Large intestine (tissue), 1 donor: ENCODE results near the gene POLR2I. TPM values are rescaled to one million over a fixed set of nuclear protein-coding genes. Genes with fewer than 3 reads are reported as not detected.

Experiments used
- polyA plus RNA-seq: library from polyadenylated mRNA; unstranded; fragments of 120-200 nt; gene quantifications from one replicate; pipeline ENCODE4 v1.2.1, GENCODE V29; 2013

POLR2I gene
- polyA plus RNA-seq, 1 donor = 47.5 TPM

Other genes with a start within 250 kb of the POLR2I start
- gene APLP1, start 246.3 kb downstream of the POLR2I start, polyA plus RNA-seq = 32.7 TPM
- 7.7 TPM for gene NFKBID, start 214.3 kb downstream of the POLR2I start, polyA plus RNA-seq
- gene HCST, start 212.3 kb downstream of the POLR2I start, polyA plus RNA-seq = 11.1 TPM
- gene TYROBP, start 206.6 kb downstream of the POLR2I start, polyA plus RNA-seq = 41.8 TPM
- 10.7 TPM for gene LRFN3, start 178.5 kb downstream of the POLR2I start, polyA plus RNA-seq
- gene SDHAF1, start 119.7 kb downstream of the POLR2I start, polyA plus RNA-seq = 23.4 TPM
- gene SYNE4, start 106.1 kb downstream of the POLR2I start, polyA plus RNA-seq = 9.8 TPM
- 13.8 TPM for gene ALKBH6, start 100.7 kb downstream of the POLR2I start, polyA plus RNA-seq
- 21.5 TPM for gene CLIP3, start 82.0 kb downstream of the POLR2I start, polyA plus RNA-seq
- gene THAP8, start 60.6 kb downstream of the POLR2I start, polyA plus RNA-seq = 9.1 TPM
- gene WDR62, start 60.0 kb downstream of the POLR2I start, polyA plus RNA-seq = 2.6 TPM
- gene OVOL3, start 3.7 kb downstream of the POLR2I start, polyA plus RNA-seq = 0.09 TPM
- 95.3 TPM for gene TBCB, start 593 bp upstream of the POLR2I start, polyA plus RNA-seq
- 516 TPM for gene CAPNS1, start 25.2 kb upstream of the POLR2I start, polyA plus RNA-seq
- 11.5 TPM for gene COX7A1, start 37.6 kb upstream of the POLR2I start, polyA plus RNA-seq
- 5.3 TPM for gene ZNF565, start 99.8 kb upstream of the POLR2I start, polyA plus RNA-seq
- gene ZNF146, start 100.2 kb upstream of the POLR2I start, polyA plus RNA-seq = 71.8 TPM